D721Med (cell line): ENCODE measurements around the gene DCP1B.
A peak's percentile ranks its signal among the peaks of the same experiment; 100 is the strongest.

ENCODE experiments used
- DNase-seq: peaks from one replicate; pipeline ENCODE4 v3.0.0; 2011; ENCODE audit warnings: low spot score; ENCODE audit not compliant: insufficient read length
- FAIRE-seq: peaks from 2 replicates; lab custom pipeline; 2011; peaks lifted over from hg19 to GRCh38; lab: Jason Lieb, UNC
- CTCF ChIP-seq: IDR thresholded peaks from 2 replicates; pipeline ENCODE4 v1.5.1; 2012; ENCODE audit warnings: mild to moderate bottlenecking, control low read depth; ENCODE audit not compliant: insufficient read depth; ENCODE audit errors: missing control alignments

The DCP1B gene

GRCh38 chr12:2046957-2047356 is 42.7 kb upstream of the DCP1B start:
- FAIRE-seq (no peak), DNase-seq (no peak)
- no peak for TF ChIP-seq CTCF

- DNase-seq (no peak), FAIRE-seq (no peak)
- no peak for TF ChIP-seq CTCF
Observed at GRCh38 chr12:2044165-2044564, 39.9 kb upstream of the DCP1B start.

GRCh38 chr12:2043054-2043453 is 38.8 kb upstream of the DCP1B start:
- FAIRE-seq (no peak), DNase-seq (no peak)
- TF ChIP-seq CTCF = no peak

GRCh38 chr12:2039034-2039433 is 34.8 kb upstream of the DCP1B start:
- DNase-seq (no peak), FAIRE-seq (no peak)
- no peak for TF ChIP-seq CTCF

GRCh38 chr12:2035431-2036055 is 31.3 kb upstream of the DCP1B start:
- DNase-seq = no peak
- TF ChIP-seq CTCF = no peak
- no peak for FAIRE-seq

- peak; percentile 85 for TF ChIP-seq CTCF
- FAIRE-seq = no peak
- DNase-seq = peak; percentile 87
Observed at GRCh38 chr12:2034633-2035430, 30.6 kb upstream of the DCP1B start.

GRCh38 chr12:2032506-2032905 is 28.2 kb upstream of the DCP1B start:
- DNase-seq (no peak), FAIRE-seq (no peak)
- TF ChIP-seq CTCF = no peak
